ENCODE data around the gene ARPC4. TPM values are rescaled to one million over a fixed set of nuclear protein-coding genes. Genes with fewer than 3 reads are reported as not detected.

ARPC4 gene
- total RNA-seq, 1 donor from 2014 or later = 62.0 TPM

GRCh38 chr3:9786209-9786739 lies 6.6 kb upstream of the ARPC4 start:
- no peak for ATAC-seq (ENCODE audit: poor library complexity)
- intact Hi-C loops (cut with DNase I) = no loop called here
- DNase-seq = no peak

- DNase-seq (peak; percentile 38), ATAC-seq (ENCODE audit: poor library complexity) (no peak)
- intact Hi-C loops (cut with DNase I) = no loop called here
Measured at GRCh38 chr3:9786825-9787669, 5.8 kb upstream of the ARPC4 start.

- ATAC-seq (ENCODE audit: poor library complexity) (no peak), DNase-seq (peak; percentile 33)
- intact Hi-C loops (cut with DNase I) = no loop called here
Measured at GRCh38 chr3:9787714-9788113, 5.2 kb upstream of the ARPC4 start.

GRCh38 chr3:9791127-9791526 lies 1.8 kb upstream of the ARPC4 start:
- DNase-seq (peak; percentile 37), ATAC-seq (ENCODE audit: poor library complexity) (no peak)
- intact Hi-C loops (cut with DNase I) = no loop called here

GRCh38 chr3:9791790-9792404 lies 985 bp upstream of the ARPC4 start:
- peak; percentile 5 for DNase-seq
- ATAC-seq (ENCODE audit: poor library complexity) = no peak
- intact Hi-C loops (cut with DNase I) = no loop called here

GRCh38 chr3:9793161-9793781 lies 389 bp downstream of the ARPC4 start:
- DNase-seq = peak; percentile 44
- peak; percentile 9 for ATAC-seq (ENCODE audit: poor library complexity)
- intact Hi-C loops (cut with DNase I) = no loop called here

GRCh38 chr3:9794400-9794799 lies 1.5 kb downstream of the ARPC4 start:
- no peak for DNase-seq
- intact Hi-C loops (cut with DNase I) = no loop called here
- ATAC-seq (ENCODE audit: poor library complexity) = no peak

GRCh38 chr3:9795207-9795606 lies 2.3 kb downstream of the ARPC4 start:
- intact Hi-C loops (cut with DNase I) = no loop called here
- no peak for DNase-seq

GRCh38 chr3:9797196-9797945 lies 4.5 kb downstream of the ARPC4 start:
- no peak for ATAC-seq (ENCODE audit: poor library complexity)

More at GRCh38 chr3:9795207-9795606, 2.3 kb downstream of the ARPC4 start:
- no peak for ATAC-seq (ENCODE audit: poor library complexity)

GRCh38 chr3:9800529-9800928 lies 7.6 kb downstream of the ARPC4 start:
- intact Hi-C loops (cut with DNase I) = no loop called here
- ATAC-seq (ENCODE audit: poor library complexity) (no peak), DNase-seq (no peak)

More at GRCh38 chr3:9797196-9797945, 4.5 kb downstream of the ARPC4 start:
- no peak for DNase-seq
- intact Hi-C loops (cut with DNase I) = no loop called here

- ATAC-seq (ENCODE audit: poor library complexity) (peak; percentile 17), DNase-seq (no peak)
- intact Hi-C loops (cut with DNase I) = no loop called here
Measured at GRCh38 chr3:9803494-9803893, 10.6 kb downstream of the ARPC4 start.

- no peak for ATAC-seq (ENCODE audit: poor library complexity)
- DNase-seq = no peak
- intact Hi-C loops (cut with DNase I) = no loop called here
Measured at GRCh38 chr3:9804996-9805395, 12.1 kb downstream of the ARPC4 start.

GRCh38 chr3:9806137-9806536 lies 13.3 kb downstream of the ARPC4 start:
- intact Hi-C loops (cut with DNase I) = no loop called here
- no peak for ATAC-seq (ENCODE audit: poor library complexity)
- no peak for DNase-seq

- intact Hi-C loops (cut with DNase I) = no loop called here
- DNase-seq (no peak), ATAC-seq (ENCODE audit: poor library complexity) (no peak)
Measured at GRCh38 chr3:9806688-9807589, 14.1 kb downstream of the ARPC4 start.

- no peak for ATAC-seq (ENCODE audit: poor library complexity)
- DNase-seq = no peak
- intact Hi-C loops (cut with DNase I) = no loop called here
Measured at GRCh38 chr3:9807981-9808344, 15.1 kb downstream of the ARPC4 start.

GRCh38 chr3:9808345-9809037 lies 15.6 kb downstream of the ARPC4 start:
- DNase-seq (no peak), ATAC-seq (ENCODE audit: poor library complexity) (no peak)
- intact Hi-C loops (cut with DNase I) = no loop called here

GRCh38 chr3:9809239-9809614 lies 16.3 kb downstream of the ARPC4 start:
- DNase-seq (no peak), ATAC-seq (ENCODE audit: poor library complexity) (no peak)
- intact Hi-C loops (cut with DNase I) = no loop called here

Measured in Right ventricle myocardium superior (tissue), 1 donor.